Suppressor macrophage treated with lipopolysaccharide for 1 hour (primary cell): ENCODE measurements around the gene NR3C2.

Experiments used
- DNase-seq, 3 donors: peaks; one replicate each; pipeline ENCODE4 v3.0.0-alpha.2; 2020 to 2022

NR3C2 gene

GRCh38 chr4:148067301-148067916 is 374.8 kb downstream of the NR3C2 start:
- no peak for DNase-seq

GRCh38 chr4:148065075-148065474 is 377.1 kb downstream of the NR3C2 start:
- peak in 2 of 3 donors; percentile 27 to 30 for DNase-seq

- no peak for DNase-seq
Measured at GRCh38 chr4:148064451-148064850, 377.8 kb downstream of the NR3C2 start.

- no peak for DNase-seq
Measured at GRCh38 chr4:148062301-148062950, 379.8 kb downstream of the NR3C2 start.

GRCh38 chr4:148061795-148062194 is 380.4 kb downstream of the NR3C2 start:
- DNase-seq, result no peak

- DNase-seq, result no peak
Measured at GRCh38 chr4:148061141-148061481, 381.1 kb downstream of the NR3C2 start.

- peak in 1 of 3 donors; percentile 40 for DNase-seq
Measured at GRCh38 chr4:148060264-148061140, 381.7 kb downstream of the NR3C2 start.

GRCh38 chr4:148059617-148060180 is 382.5 kb downstream of the NR3C2 start:
- DNase-seq, result peak in 2 of 3 donors; percentile 13

- DNase-seq, result no peak
Measured at GRCh38 chr4:148057984-148058859, 384.0 kb downstream of the NR3C2 start.

GRCh38 chr4:148057516-148057915 is 384.7 kb downstream of the NR3C2 start:
- no peak for DNase-seq

GRCh38 chr4:148056879-148057278 is 385.3 kb downstream of the NR3C2 start:
- DNase-seq, result peak; percentile 92 to 96 (median 94)

GRCh38 chr4:148055844-148056243 is 386.4 kb downstream of the NR3C2 start:
- no peak for DNase-seq

- peak in 2 of 3 donors; percentile 9 to 30 for DNase-seq
Measured at GRCh38 chr4:148054275-148054674, 387.9 kb downstream of the NR3C2 start.

GRCh38 chr4:148053298-148054003 is 388.8 kb downstream of the NR3C2 start:
- no peak for DNase-seq

GRCh38 chr4:148052448-148052847 is 389.8 kb downstream of the NR3C2 start:
- DNase-seq, result no peak

GRCh38 chr4:148051403-148051802 is 390.8 kb downstream of the NR3C2 start:
- no peak for DNase-seq

GRCh38 chr4:148048598-148048997 is 393.6 kb downstream of the NR3C2 start:
- no peak for DNase-seq

GRCh38 chr4:148044912-148045352 is 397.3 kb downstream of the NR3C2 start:
- no peak for DNase-seq

- no peak for DNase-seq
Measured at GRCh38 chr4:148044089-148044911, 397.9 kb downstream of the NR3C2 start.

- no peak for DNase-seq
Measured at GRCh38 chr4:148041606-148042329, 400.4 kb downstream of the NR3C2 start.
